ENCODE results near the gene MATCAP1. TPM values are rescaled to one million over a fixed set of nuclear protein-coding genes. Genes with fewer than 3 reads are reported as not detected.
A peak's percentile ranks its signal among the peaks of the same experiment; 100 is the strongest.

The MATCAP1 gene
- polyA plus RNA-seq, 1 of the 3 experiments (the other 2 are of a cell fraction): 68.5 TPM

- POLR2A ChIA-PET: interaction anchor here (1.3 to 3.9 kb wide), 2 partner anchors 10 to 20 kb away, joined by 3 to 37 read pairs; no protein-coding TSS in a partner anchor
- Histone ChIP-seq H3K9me3 (no peaks in the 10 kb centered on the region), H3K9ac (no peak within 1 kb of the TSS), H3K27me3 (ENCODE audit: insufficient read depth) (no peaks in the 10 kb centered on the region), H3K4me1 (ENCODE audit: control insufficient read depth in 1 of 2, insufficient read depth in 2 of 2, low read depth in 1 of 2, low read length in 1 of 2) (peaks cover 5 to 31% of the 10 kb centered on the region in 2 experiments; a peak in 2 of 4 replicates), H3K4me3 (ENCODE audit: low read depth in 2 of 2, low read length in 1 of 2) (peak within 1 kb of the TSS in 1 of 2 experiments; percentile 49; a peak in 2 of 4 replicates), H3K27ac (ENCODE audit: low read depth in 2 of 2, low read length in 1 of 2) (peak within 1 kb of the TSS in 1 of 2 experiments; percentile 90; a peak in 2 of 4 replicates), H3K9me2 (no peaks in the 10 kb centered on the region), H3K36me3 (replicated peaks in 1 of 2; ENCODE audit: control insufficient read depth in 1 of 2, insufficient read depth in 2 of 2, low read length in 1 of 2) (no peaks in the 10 kb centered on the region), H2AFZ (ENCODE audit: low read depth) (no peak within 1 kb of the TSS), H3F3A (replicated peaks; ENCODE audit: insufficient read depth) (peaks cover 14% of the 10 kb centered on the region), H3K4me2 (peak within 1 kb of the TSS; percentile 15; the same call in 1 of the 2 replicates), H3K79me2 (ENCODE audit: insufficient read depth) (no peaks in the 10 kb centered on the region), H4K20me1 (ENCODE audit: insufficient read depth) (no peaks in the 10 kb centered on the region)
- 23% methylated on average over 5 of the region's 41 CpGs for WGBS (ENCODE audit: low lambda C conversion rate)
- peak; percentile 81 for DNase-seq
- CTCF ChIA-PET: interaction anchor here (0.8 to 2.6 kb wide), 2 partner anchors 9 to 12 kb away, joined by 3 to 11 read pairs; no protein-coding TSS in a partner anchor
- TF ChIP-seq FOSL2 (IDR thresholded peaks at IDR 0.05; ENCODE audit: borderline replicate concordance, low read depth) (no peak), MXI1 (IDR thresholded peaks at IDR 0.05; ENCODE audit: low read depth, low read length) (peak; percentile 51; the same call in 1 of the 2 replicates)
Measured at GRCh38 chr16:67164599-67165061, 19.1 kb downstream of the MATCAP1 start, which contains the start of gene HSF4. Gene HSF4, plus strand, starts transcription at chr16:67164745. Its CDS starts 67 bp downstream, at chr16:67164812.

- Histone ChIP-seq H3K9me3 (no peaks in the 10 kb centered on the region), H3K36me3 (replicated peaks in 1 of 2; ENCODE audit: control insufficient read depth in 1 of 2, insufficient read depth in 2 of 2, low read length in 1 of 2) (no peaks in the 10 kb centered on the region), H3K4me3 (ENCODE audit: low read depth in 2 of 2, low read length in 1 of 2) (peak overlapping the region in 1 of 2 experiments; percentile 49; a peak in 2 of 4 replicates), H2AFZ (ENCODE audit: low read depth) (no peak overlapping the region), H3F3A (replicated peaks; ENCODE audit: insufficient read depth) (peaks cover 14% of the 10 kb centered on the region), H3K27ac (ENCODE audit: low read depth in 2 of 2, low read length in 1 of 2) (peak overlapping the region in 1 of 2 experiments; percentile 90; a peak in 2 of 4 replicates), H3K9ac (no peak overlapping the region), H3K27me3 (ENCODE audit: insufficient read depth) (no peaks in the 10 kb centered on the region), H3K79me2 (ENCODE audit: insufficient read depth) (no peaks in the 10 kb centered on the region), H3K4me2 (no peak overlapping the region), H4K20me1 (ENCODE audit: insufficient read depth) (no peaks in the 10 kb centered on the region), H3K9me2 (no peaks in the 10 kb centered on the region), H3K4me1 (ENCODE audit: control insufficient read depth in 1 of 2, insufficient read depth in 2 of 2, low read depth in 1 of 2, low read length in 1 of 2) (peaks cover 0 to 29% of the 10 kb centered on the region in 2 experiments; a peak in 1 of 4 replicates)
- POLR2A ChIA-PET: interaction anchor here (0.6 to 3.9 kb wide), 6 partner anchors 10 to 30 kb away, joined by 3 to 37 read pairs (median 5); partner anchors contain the start of gene B3GNT9
- peak; percentile 77 for DNase-seq
- WGBS (ENCODE audit: low lambda C conversion rate): 46% methylated on average over 28 of the region's 34 CpGs
- TF ChIP-seq FOXM1 (IDR thresholded peaks at IDR 0.05; ENCODE audit: low read depth) (no peak), FOSL2 (IDR thresholded peaks at IDR 0.05; ENCODE audit: borderline replicate concordance, low read depth) (no peak), GABPA (IDR thresholded peaks at IDR 0.05; ENCODE audit: low read depth) (no peak)
- CTCF ChIA-PET: interaction anchor here (1.1 to 14.2 kb wide), 10 partner anchors 9 to 210 kb away, joined by 4 to 470 read pairs (median 8); partner anchors contain the start of genes B3GNT9 and CBFB
Measured at GRCh38 chr16:67163999-67164558, 19.7 kb downstream of the MATCAP1 start.

GRCh38 chr16:67163164-67163998 is 20.4 kb downstream of the MATCAP1 start:
- no peak overlapping the region for H2AFZ ChIP-seq (ENCODE audit: low read depth)

More at GRCh38 chr16:67163164-67163998, 20.4 kb downstream of the MATCAP1 start:
- H4K20me1 ChIP-seq (ENCODE audit: insufficient read depth): no peaks in the 10 kb centered on the region
- H3K4me1 ChIP-seq (ENCODE audit: control insufficient read depth in 1 of 2, insufficient read depth in 2 of 2, low read depth in 1 of 2, low read length in 1 of 2): peaks cover 4 to 30% of the 10 kb centered on the region in 2 experiments; a peak in 1 of 4 replicates
- H3F3A ChIP-seq (replicated peaks; ENCODE audit: insufficient read depth): peaks cover 14% of the 10 kb centered on the region
- WGBS (ENCODE audit: low lambda C conversion rate): 31% methylated on average over 39 of the region's 99 CpGs
- no peaks in the 10 kb centered on the region for H3K79me2 ChIP-seq (ENCODE audit: insufficient read depth)
- ChIA-PET POLR2A (interaction anchor here (1.3 to 3.9 kb wide), 5 partner anchors 11 to 22 kb away, joined by 3 to 37 read pairs (median 6); partner anchors contain the start of gene B3GNT9), CTCF (interaction anchor here (1.1 to 14.2 kb wide), 12 partner anchors 8 to 209 kb away, joined by 4 to 470 read pairs (median 8); partner anchors contain the start of genes B3GNT9 and CBFB)
- H3K9me3 ChIP-seq: no peaks in the 10 kb centered on the region
- H3K27me3 ChIP-seq (ENCODE audit: insufficient read depth): no peaks in the 10 kb centered on the region
- peak overlapping the region; percentile 15; the same call in 1 of the 2 replicates for H3K4me2 ChIP-seq
- H3K9ac ChIP-seq: no peak overlapping the region
- no peaks in the 10 kb centered on the region for H3K9me2 ChIP-seq
- TF ChIP-seq NRF1 (IDR thresholded peaks at IDR 0.05; ENCODE audit: low read depth, low read length) (peak; percentile 72), RFX5 (IDR thresholded peaks at IDR 0.05; ENCODE audit: low read length) (no peak), CHD2 (IDR thresholded peaks at IDR 0.05; ENCODE audit: low read length, partially characterized antibody) (peak; percentile 41), FOXM1 (IDR thresholded peaks at IDR 0.05; ENCODE audit: low read depth) (no peak)
- peak overlapping the region in 1 of 2 experiments; percentile 49; a peak in 2 of 4 replicates for H3K4me3 ChIP-seq (ENCODE audit: low read depth in 2 of 2, low read length in 1 of 2)
- peak overlapping the region in 1 of 2 experiments; percentile 90; a peak in 2 of 4 replicates for H3K27ac ChIP-seq (ENCODE audit: low read depth in 2 of 2, low read length in 1 of 2)
- DNase-seq: peak; percentile 83
- no peaks in the 10 kb centered on the region for H3K36me3 ChIP-seq (replicated peaks in 1 of 2; ENCODE audit: control insufficient read depth in 1 of 2, insufficient read depth in 2 of 2, low read length in 1 of 2)

All from SK-N-SH (cell line).